ENCODE data around the gene CIRBP. TPM values are rescaled to one million over a fixed set of nuclear protein-coding genes. Genes with fewer than 3 reads are reported as not detected.

The CIRBP gene
- total RNA-seq, 1 experiment from 2014 or later: 331 TPM

GRCh38 chr19:1266129-1266915 lies 2.8 kb upstream of the CIRBP start:
- CTCF ChIA-PET: interaction anchor here (0.6 to 5.4 kb wide), 19 partner anchors 9 to 464 kb away, joined by 3 to 440 read pairs (median 4); partner anchors contain the start of genes ATP5F1D and FAM174C
- intact Hi-C loops (cut with micrococcal nuclease; ENCODE audit: unreplicated experiment): loop anchor here (1.0 kb wide), 1 partner anchor 13 kb away; no protein-coding TSS in a partner anchor
- peak in 1 of 2 experiments; percentile 3 for TF ChIP-seq CTCF (IDR thresholded peaks at IDR 0.05; ENCODE audit: insufficient read depth in 1 of 2, low read depth in 1 of 2, low read length in 1 of 2, severe bottlenecking in 1 of 2, unreplicated experiment in 1 of 2)

GRCh38 chr19:1266916-1267476 lies 2.1 kb upstream of the CIRBP start:
- Mint-ChIP-seq H3K4me3 (ENCODE audit: unreplicated experiment) (peak overlapping the region; percentile 79), H3K27ac (ENCODE audit: unreplicated experiment) (peak overlapping the region; percentile 97), H3K4me1 (ENCODE audit: low read depth, unreplicated experiment) (peaks cover 31% of the 10 kb centered on the region), H3K27me3 (ENCODE audit: insufficient read depth, unreplicated experiment) (no peaks in the 10 kb centered on the region), H3K36me3 (ENCODE audit: insufficient read depth, unreplicated experiment) (peaks cover 70% of the 10 kb centered on the region), H3K9me3 (ENCODE audit: unreplicated experiment) (no peaks in the 10 kb centered on the region)
- CTCF ChIA-PET: interaction anchor here (0.6 to 5.4 kb wide), 17 partner anchors 8 to 463 kb away, joined by 3 to 440 read pairs (median 4); partner anchors contain the start of genes ATP5F1D and FAM174C
- Histone ChIP-seq H3K4me3 (ENCODE audit: low read depth, low read length) (peak overlapping the region; percentile 58), H3K36me3 (ENCODE audit: control insufficient read depth, insufficient read depth, low read length) (no peaks in the 10 kb centered on the region), H3K4me1 (peaks cover 57% of the 10 kb centered on the region), H3K9me3 (no peaks in the 10 kb centered on the region), H3K27me3 (replicated peaks; ENCODE audit: control insufficient read depth, insufficient read depth, low read length) (no peaks in the 10 kb centered on the region)
- DNase-seq: peak in 1 of 2 experiments; percentile 88
- BruUV-seq (replicated peaks): no TSS peak
- peak; percentile 76 to 90 for TF ChIP-seq CTCF (IDR thresholded peaks at IDR 0.05; ENCODE audit: insufficient read depth in 1 of 2, low read depth in 1 of 2, low read length in 1 of 2, severe bottlenecking in 1 of 2, unreplicated experiment in 1 of 2)
- POLR2A ChIA-PET: interaction anchor here (0.6 to 3.5 kb wide), 13 partner anchors 11 to 283 kb away, joined by 3 to 70 read pairs (median 8); partner anchors contain the start of genes ATP5F1D, REEP6 and WDR18
- intact Hi-C loops (cut with micrococcal nuclease; ENCODE audit: unreplicated experiment): loop anchor here (1.0 kb wide), 1 partner anchor 14 kb away; no protein-coding TSS in a partner anchor

More at GRCh38 chr19:1266129-1266915, 2.8 kb upstream of the CIRBP start:
- Histone ChIP-seq H3K9me3 (no peaks in the 10 kb centered on the region), H3K4me1 (peaks cover 63% of the 10 kb centered on the region), H3K27me3 (replicated peaks; ENCODE audit: control insufficient read depth, insufficient read depth, low read length) (no peaks in the 10 kb centered on the region), H3K4me3 (ENCODE audit: low read depth, low read length) (peak overlapping the region; percentile 58), H3K36me3 (ENCODE audit: control insufficient read depth, insufficient read depth, low read length) (no peaks in the 10 kb centered on the region)
- POLR2A ChIA-PET: interaction anchor here (0.6 to 3.5 kb wide), 14 partner anchors 9 to 283 kb away, joined by 3 to 70 read pairs (median 8); partner anchors contain the start of genes ATP5F1D, FAM174C, REEP6 and WDR18
- peak; percentile 95 to 96 for DNase-seq
- TSS peak; percentile 42 for BruUV-seq (replicated peaks)
- Mint-ChIP-seq H3K4me1 (ENCODE audit: low read depth, unreplicated experiment) (peaks cover 38% of the 10 kb centered on the region), H3K27ac (ENCODE audit: unreplicated experiment) (peak overlapping the region; percentile 97), H3K36me3 (ENCODE audit: insufficient read depth, unreplicated experiment) (peaks cover 70% of the 10 kb centered on the region), H3K4me3 (ENCODE audit: unreplicated experiment) (peak overlapping the region; percentile 79), H3K27me3 (ENCODE audit: insufficient read depth, unreplicated experiment) (no peaks in the 10 kb centered on the region), H3K9me3 (ENCODE audit: unreplicated experiment) (no peaks in the 10 kb centered on the region)
